Stimulated activated CD8-positive, alpha-beta memory T cell treated with anti-CD3 and anti-CD28 coated beads, Interleukin-12 subunit alpha, Interleukin-12 subunit beta, amount 100 ng/mL, for 24 hours (primary cell): ENCODE data around the gene SPACA6.

ENCODE experiments used
- DNase-seq: peaks from one replicate; pipeline ENCODE4 v3.0.0-alpha.2; 2020; ENCODE audit errors: extremely low read depth

Gene SPACA6

GRCh38 chr19:51706296-51706695, 13.2 kb downstream of the SPACA6 start:
- no peak for DNase-seq

GRCh38 chr19:51706885-51707284, 13.8 kb downstream of the SPACA6 start:
- no peak for DNase-seq

GRCh38 chr19:51708811-51709210, 15.7 kb downstream of the SPACA6 start:
- no peak for DNase-seq

GRCh38 chr19:51709575-51709974, 16.4 kb downstream of the SPACA6 start:
- DNase-seq: no peak

GRCh38 chr19:51710163-51710562, 17.0 kb downstream of the SPACA6 start:
- no peak for DNase-seq

- DNase-seq: no peak
These were observed 18.6 kb downstream of the SPACA6 start for GRCh38 chr19:51711702-51712101.

- DNase-seq: no peak
These were observed 19.4 kb downstream of the SPACA6 start for GRCh38 chr19:51712461-51713081.

- no peak for DNase-seq
These were observed 20.5 kb downstream of the SPACA6 start for GRCh38 chr19:51713319-51714285.

GRCh38 chr19:51714848-51715247, 21.7 kb downstream of the SPACA6 start:
- DNase-seq: no peak

GRCh38 chr19:51715850-51716249, 22.7 kb downstream of the SPACA6 start:
- DNase-seq: no peak

- DNase-seq: no peak
These were observed 23.8 kb downstream of the SPACA6 start for GRCh38 chr19:51716925-51717324.

- no peak for DNase-seq
These were observed 26.3 kb downstream of the SPACA6 start for GRCh38 chr19:51719251-51719988.

GRCh38 chr19:51721905-51722304, 28.8 kb downstream of the SPACA6 start:
- DNase-seq: no peak

GRCh38 chr19:51722492-51722891, 29.4 kb downstream of the SPACA6 start:
- no peak for DNase-seq

- no peak for DNase-seq
These were observed 31.4 kb downstream of the SPACA6 start for GRCh38 chr19:51724543-51724942.

- no peak for DNase-seq
These were observed 32.9 kb downstream of the SPACA6 start for GRCh38 chr19:51726049-51726448.

GRCh38 chr19:51727349-51727880, 34.3 kb downstream of the SPACA6 start:
- no peak for DNase-seq

GRCh38 chr19:51729781-51730180, 36.7 kb downstream of the SPACA6 start:
- no peak for DNase-seq

GRCh38 chr19:51733742-51734522, 40.8 kb downstream of the SPACA6 start:
- DNase-seq: no peak

- no peak for DNase-seq
These were observed 42.8 kb downstream of the SPACA6 start for GRCh38 chr19:51735759-51736449.

GRCh38 chr19:51737389-51737788, 44.3 kb downstream of the SPACA6 start:
- DNase-seq: no peak
